ENCODE results near the gene HINFP.

The HINFP gene

DNA sequence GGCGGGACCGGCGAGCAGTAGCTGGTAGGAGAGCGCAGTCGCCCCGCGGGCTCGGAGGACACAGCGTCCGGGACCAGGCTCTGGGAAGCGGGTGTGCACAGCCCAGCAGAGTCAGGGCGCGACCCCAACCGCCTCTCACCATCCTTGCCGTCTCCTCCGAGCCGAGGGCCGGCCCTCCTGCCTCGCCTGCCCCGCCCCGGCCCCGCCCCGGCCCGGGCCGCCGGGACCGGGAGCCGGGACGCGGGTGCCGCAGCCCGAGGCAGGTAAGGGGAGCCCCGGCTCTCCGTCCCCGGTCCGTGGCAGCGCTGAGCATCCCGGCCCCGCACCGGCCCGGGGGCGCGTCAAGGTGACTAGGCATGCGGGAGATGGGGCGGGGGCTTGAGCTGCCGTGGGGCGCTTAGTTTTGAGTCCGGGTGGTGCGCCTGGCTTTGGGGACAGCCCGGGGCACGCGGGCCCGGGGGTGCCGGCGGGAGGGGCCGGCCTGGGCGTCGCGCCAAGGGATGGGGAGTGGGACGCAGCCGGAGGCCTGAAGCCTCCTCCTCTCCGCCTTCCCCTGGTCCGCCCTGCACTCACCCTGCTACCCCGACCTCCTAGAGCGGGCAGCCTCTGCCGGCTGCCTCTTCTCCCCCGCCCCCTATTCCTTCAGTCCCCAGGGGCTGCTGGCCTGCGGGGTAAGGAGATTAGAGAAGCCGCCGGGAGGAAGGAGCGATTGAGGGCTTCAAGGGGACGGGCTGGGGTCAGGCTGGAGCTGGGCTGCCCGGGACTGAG, 27.8 kb downstream of the HINFP start, which contains the start of gene ABCG4:
ABCG4 (plus strand) TSS at position 35 of the 768 bp plus-strand sequence. CDS start 914 bp downstream, outside the sequence.
- Histone ChIP-seq H3K9me3 (ENCODE audit: insufficient read depth, low read length, severe bottlenecking) (no peaks in the 10 kb centered on the region), H3K4me3 (ENCODE audit: low read depth in 1 of 2, low read length in 2 of 2) (peak within 1 kb of the TSS; percentile 13 to 59; a peak in 3 of 4 replicates), H3K27me3 (ENCODE audit: insufficient read depth, low read length, poor library complexity) (peaks cover 60% of the 10 kb centered on the region), H3K9ac (ENCODE audit: low read depth, low read length) (peak within 1 kb of the TSS; percentile 49), H3K79me2 (ENCODE audit: insufficient read depth, low read length) (no peaks in the 10 kb centered on the region), H3K4me1 (ENCODE audit: insufficient read depth, low read length) (peaks cover 19% of the 10 kb centered on the region), H2AFZ (ENCODE audit: low read depth, low read length) (peak within 1 kb of the TSS; percentile 80), H3K27ac (ENCODE audit: low read length) (no peak within 1 kb of the TSS), H4K20me1 (ENCODE audit: insufficient read depth, low read length) (peaks cover 8% of the 10 kb centered on the region; the same call in 1 of the 2 replicates), H3K36me3 (ENCODE audit: insufficient read depth, low read length) (no peaks in the 10 kb centered on the region), H3K4me2 (ENCODE audit: insufficient read depth, low read length) (peak within 1 kb of the TSS; percentile 85)
- TF ChIP-seq EZH2 (IDR thresholded peaks at IDR 0.05; ENCODE audit: borderline replicate concordance, low read depth, low read length, severe bottlenecking) = no peak
- TF ChIP-seq, protein P1, sequence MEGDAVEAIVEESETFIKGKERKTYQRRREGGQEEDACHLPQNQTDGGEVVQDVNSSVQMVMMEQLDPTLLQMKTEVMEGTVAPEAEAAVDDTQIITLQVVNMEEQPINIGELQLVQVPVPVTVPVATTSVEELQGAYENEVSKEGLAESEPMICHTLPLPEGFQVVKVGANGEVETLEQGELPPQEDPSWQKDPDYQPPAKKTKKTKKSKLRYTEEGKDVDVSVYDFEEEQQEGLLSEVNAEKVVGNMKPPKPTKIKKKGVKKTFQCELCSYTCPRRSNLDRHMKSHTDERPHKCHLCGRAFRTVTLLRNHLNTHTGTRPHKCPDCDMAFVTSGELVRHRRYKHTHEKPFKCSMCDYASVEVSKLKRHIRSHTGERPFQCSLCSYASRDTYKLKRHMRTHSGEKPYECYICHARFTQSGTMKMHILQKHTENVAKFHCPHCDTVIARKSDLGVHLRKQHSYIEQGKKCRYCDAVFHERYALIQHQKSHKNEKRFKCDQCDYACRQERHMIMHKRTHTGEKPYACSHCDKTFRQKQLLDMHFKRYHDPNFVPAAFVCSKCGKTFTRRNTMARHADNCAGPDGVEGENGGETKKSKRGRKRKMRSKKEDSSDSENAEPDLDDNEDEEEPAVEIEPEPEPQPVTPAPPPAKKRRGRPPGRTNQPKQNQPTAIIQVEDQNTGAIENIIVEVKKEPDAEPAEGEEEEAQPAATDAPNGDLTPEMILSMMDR (IDR thresholded peaks at IDR 0.05; ENCODE audit: borderline replicate concordance, extremely low read depth, low read length, poor library complexity, severe bottlenecking) = no peak
- DNase-seq (peak; percentile 26), ATAC-seq (ENCODE audit: insufficient read depth, low read depth) (peak; percentile 64)

DNA sequence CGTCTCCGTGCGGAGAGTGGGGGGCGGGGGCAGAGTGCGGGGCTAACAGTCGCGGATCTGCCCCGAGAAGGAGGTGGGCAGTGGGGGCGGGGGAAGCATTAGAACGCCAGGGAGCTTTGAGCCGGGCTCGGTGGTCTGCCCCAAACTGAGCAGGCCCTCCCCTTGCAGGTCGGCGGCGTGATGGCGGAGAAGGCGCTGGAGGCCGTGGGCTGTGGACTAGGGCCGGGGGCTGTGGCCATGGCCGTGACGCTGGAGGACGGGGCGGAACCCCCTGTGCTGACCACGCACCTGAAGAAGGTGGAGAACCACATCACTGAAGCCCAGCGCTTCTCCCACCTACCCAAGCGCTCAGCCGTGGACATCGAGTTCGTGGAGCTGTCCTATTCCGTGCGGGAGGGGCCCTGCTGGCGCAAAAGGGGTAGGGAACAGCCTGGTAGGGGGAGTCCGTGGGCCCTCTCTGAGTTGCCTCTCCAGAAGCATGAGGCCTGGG, 28.5 kb downstream of the HINFP start:
- ATAC-seq (ENCODE audit: insufficient read depth, low read depth) (no peak), DNase-seq (no peak)
- Histone ChIP-seq H3K36me3 (ENCODE audit: insufficient read depth, low read length) (no peaks in the 10 kb centered on the region), H3K4me3 (ENCODE audit: low read depth in 1 of 2, low read length in 2 of 2) (no peak overlapping the region), H3K9me3 (ENCODE audit: insufficient read depth, low read length, severe bottlenecking) (no peaks in the 10 kb centered on the region), H3K79me2 (ENCODE audit: insufficient read depth, low read length) (no peaks in the 10 kb centered on the region), H3K27ac (ENCODE audit: low read length) (no peak overlapping the region), H3K9ac (ENCODE audit: low read depth, low read length) (no peak overlapping the region), H3K4me1 (ENCODE audit: insufficient read depth, low read length) (peaks cover 19% of the 10 kb centered on the region), H3K27me3 (ENCODE audit: insufficient read depth, low read length, poor library complexity) (peaks cover 60% of the 10 kb centered on the region), H3K4me2 (ENCODE audit: insufficient read depth, low read length) (0 out of 2 replicates have a peak overlapping the region, but pooled peaks have one; percentile 85), H4K20me1 (ENCODE audit: insufficient read depth, low read length) (peaks cover 8% of the 10 kb centered on the region; the same call in 1 of the 2 replicates), H2AFZ (ENCODE audit: low read depth, low read length) (no peak overlapping the region)
- TF ChIP-seq EZH2 (IDR thresholded peaks at IDR 0.05; ENCODE audit: borderline replicate concordance, low read depth, low read length, severe bottlenecking) = no peak
- TF ChIP-seq, protein P1 (IDR thresholded peaks at IDR 0.05; ENCODE audit: borderline replicate concordance, extremely low read depth, low read length, poor library complexity, severe bottlenecking) = no peak

DNA sequence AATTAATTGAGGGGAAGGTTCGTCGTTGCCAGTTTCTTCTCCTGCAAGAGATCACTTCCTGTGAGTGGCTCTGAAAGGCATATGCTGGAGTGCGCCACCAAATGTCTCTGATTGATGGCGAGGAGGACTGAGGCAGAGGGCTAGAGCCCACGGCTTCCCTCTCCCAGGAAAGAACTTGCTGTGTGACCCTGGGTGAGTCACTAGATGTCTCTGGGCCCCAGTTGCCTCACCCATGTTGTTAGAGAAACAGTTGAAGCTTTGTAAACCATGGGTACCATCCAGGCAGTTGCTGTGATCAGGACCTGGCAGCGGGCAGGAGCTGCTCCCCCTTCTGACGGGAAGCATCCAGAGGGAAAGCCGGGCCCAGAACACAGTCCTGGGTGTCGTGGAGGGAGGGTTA, 30.7 kb downstream of the HINFP start:
- Histone ChIP-seq H3K27me3 (ENCODE audit: insufficient read depth, low read length, poor library complexity) (peaks cover 60% of the 10 kb centered on the region), H2AFZ (ENCODE audit: low read depth, low read length) (no peak overlapping the region), H4K20me1 (ENCODE audit: insufficient read depth, low read length) (peaks cover 12% of the 10 kb centered on the region; the same call in 1 of the 2 replicates), H3K4me2 (ENCODE audit: insufficient read depth, low read length) (no peak overlapping the region), H3K9me3 (ENCODE audit: insufficient read depth, low read length, severe bottlenecking) (no peaks in the 10 kb centered on the region), H3K36me3 (ENCODE audit: insufficient read depth, low read length) (no peaks in the 10 kb centered on the region), H3K79me2 (ENCODE audit: insufficient read depth, low read length) (no peaks in the 10 kb centered on the region), H3K9ac (ENCODE audit: low read depth, low read length) (no peak overlapping the region), H3K27ac (ENCODE audit: low read length) (no peak overlapping the region), H3K4me3 (ENCODE audit: low read depth in 1 of 2, low read length in 2 of 2) (no peak overlapping the region), H3K4me1 (ENCODE audit: insufficient read depth, low read length) (peaks cover 19% of the 10 kb centered on the region)
- no peak for ATAC-seq (ENCODE audit: insufficient read depth, low read depth)
- no peak for DNase-seq
- TF ChIP-seq, protein P1 (IDR thresholded peaks at IDR 0.05; ENCODE audit: borderline replicate concordance, extremely low read depth, low read length, poor library complexity, severe bottlenecking) = no peak
- no peak for TF ChIP-seq EZH2 (IDR thresholded peaks at IDR 0.05; ENCODE audit: borderline replicate concordance, low read depth, low read length, severe bottlenecking)

Data from DND-41 (cell line).